ENCODE measurements around the gene IL4R.
A peak's percentile ranks its signal among the peaks of the same experiment; 100 is the strongest.
"Not testable (repeated sequence)": the region's sequence is repeated elsewhere in the genome, so short reads cannot be mapped to it uniquely, and the experiment has no call there.

The IL4R gene

DNA sequence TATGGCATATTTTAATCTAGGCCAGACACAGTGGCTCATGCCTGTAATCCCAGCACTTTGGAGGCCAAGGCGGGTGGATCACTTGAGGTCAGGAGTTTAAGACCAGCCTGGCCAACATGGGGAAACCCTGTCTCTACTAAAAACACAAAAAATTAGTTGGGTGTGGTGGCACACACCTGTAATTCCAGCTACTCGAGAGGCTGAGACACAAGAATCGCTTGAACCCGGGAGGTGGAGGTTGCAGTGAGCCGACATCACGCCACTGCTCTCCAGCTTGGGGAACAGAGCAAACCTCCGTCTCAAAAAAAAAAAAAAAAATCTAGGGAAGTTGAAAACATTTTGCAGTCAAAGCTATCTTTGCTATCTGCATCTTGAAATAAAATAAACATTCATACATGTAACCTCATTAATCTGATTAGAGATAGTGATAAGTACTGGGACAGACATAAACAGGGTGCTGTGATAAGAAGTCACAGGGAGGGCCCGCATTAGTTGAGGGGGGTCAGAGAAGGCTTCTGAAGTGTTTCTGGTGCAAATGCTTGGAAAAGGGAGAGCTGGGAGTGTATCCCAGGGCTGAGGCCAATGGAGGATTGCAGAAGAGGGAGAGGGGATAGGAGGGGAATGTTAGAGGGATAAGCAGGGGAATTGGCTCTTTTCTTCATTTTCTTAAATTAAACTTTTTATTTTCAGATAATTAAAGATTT lies 15.8 kb downstream of the IL4R start:
- not testable (repeated sequence) for DNase-seq (ENCODE audit: low read depth)

DNA sequence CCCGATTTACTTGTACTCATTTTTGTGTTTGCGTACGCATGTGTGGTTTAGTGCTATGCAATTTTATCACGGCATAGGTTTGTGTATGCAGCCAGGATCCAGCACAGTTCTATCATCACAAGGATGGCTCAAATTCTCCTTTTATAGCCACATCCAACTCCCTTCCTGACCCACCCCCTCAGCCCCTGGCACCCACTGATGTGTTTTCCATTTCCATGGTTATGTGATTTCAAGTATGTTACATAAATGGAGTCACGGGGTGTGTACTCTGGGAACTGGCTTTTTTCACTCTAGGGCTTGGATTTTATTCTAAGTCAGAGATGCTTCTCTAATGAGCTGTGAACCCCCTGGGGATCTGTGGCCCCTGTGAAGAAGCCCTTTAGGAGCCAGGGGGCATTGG lies 16.8 kb downstream of the IL4R start:
- peak; percentile 94 for DNase-seq (ENCODE audit: low read depth)

DNA sequence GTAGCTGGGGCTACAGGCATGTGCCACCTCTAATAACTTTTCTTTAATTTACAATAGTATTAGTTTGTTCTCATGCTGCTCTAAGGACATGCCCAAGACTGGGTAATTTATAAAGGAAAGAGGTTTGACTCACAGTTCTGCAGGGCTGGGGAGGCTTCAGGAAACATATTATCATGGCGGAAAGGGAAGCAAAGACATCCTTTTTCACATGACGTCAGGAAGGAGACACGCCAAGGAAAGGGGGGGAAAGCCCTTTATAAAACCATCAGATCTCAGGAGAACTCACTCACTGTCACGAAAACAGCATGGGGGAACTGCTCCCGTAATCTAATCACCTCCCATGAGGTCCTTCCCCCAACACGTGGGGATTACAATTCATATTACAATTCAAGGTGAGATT lies 18.3 kb downstream of the IL4R start:
- DNase-seq (ENCODE audit: low read depth): no peak

DNA sequence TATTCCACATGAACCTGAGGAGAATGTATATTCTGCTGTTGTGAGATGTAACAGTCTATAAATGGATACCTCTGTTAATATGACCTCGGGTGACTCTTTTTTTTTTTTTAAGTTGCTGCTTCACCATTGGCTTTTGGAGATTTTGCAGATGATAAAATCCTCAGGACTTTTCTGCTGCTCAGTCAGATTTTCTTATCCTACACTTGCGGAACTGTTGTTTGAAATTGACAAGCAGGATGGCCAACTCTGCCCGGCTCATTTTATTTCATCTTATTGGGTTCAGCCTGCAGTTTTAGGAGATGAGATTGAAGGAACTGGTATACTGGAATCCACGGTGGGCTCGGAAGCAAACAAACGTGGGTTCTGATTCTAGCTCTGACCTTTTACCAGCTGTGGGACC lies 19.3 kb downstream of the IL4R start:
- DNase-seq (ENCODE audit: low read depth): no peak

DNA sequence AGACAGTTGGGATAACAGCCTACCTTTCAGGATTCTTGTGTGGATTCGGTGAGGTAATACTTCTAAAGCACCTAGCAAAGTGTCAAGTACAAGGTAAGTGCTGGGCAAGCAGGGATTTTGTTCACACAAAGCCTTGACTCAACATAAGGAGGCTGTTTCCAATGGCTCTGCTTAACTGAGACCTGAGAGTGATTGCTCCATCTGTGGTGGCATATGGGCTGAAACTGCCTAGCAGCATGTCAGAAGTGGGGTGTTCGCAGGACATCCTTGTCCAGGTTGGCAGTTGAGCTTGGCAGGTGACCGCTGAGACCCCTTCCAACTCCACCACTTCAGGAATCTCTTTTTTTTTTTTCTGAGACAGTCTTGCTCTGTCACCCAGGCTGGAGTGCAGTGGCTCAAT lies 19.8 kb downstream of the IL4R start:
- no peak for DNase-seq (ENCODE audit: low read depth)

DNA sequence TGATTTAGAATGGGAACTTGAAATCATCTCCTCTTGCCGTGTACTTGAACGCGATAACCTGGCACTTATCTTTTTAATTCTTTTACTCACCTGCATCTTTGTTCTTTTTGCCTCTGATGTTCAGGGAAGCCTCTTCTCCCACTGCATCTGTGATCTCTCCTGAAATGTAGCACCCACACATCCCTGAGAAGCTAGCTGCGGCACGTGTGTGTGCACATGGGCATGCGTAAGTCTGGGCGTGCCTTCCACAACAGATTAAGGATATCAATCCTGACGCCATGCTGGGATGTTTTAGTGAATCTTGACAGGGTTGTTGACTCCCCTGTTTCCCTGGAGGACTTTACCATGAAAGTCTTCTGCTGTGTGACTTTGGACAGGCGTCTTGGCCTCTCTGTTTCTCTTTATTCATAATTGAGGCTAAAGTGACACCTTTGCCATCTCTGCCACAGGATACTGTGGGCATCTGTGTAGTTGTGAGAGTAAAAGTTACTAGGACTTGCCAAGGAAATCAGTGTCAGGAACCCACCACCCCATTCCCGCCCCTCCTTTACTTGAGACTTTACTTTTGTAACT lies 20.5 kb downstream of the IL4R start:
- no peak for DNase-seq (ENCODE audit: low read depth)

DNA sequence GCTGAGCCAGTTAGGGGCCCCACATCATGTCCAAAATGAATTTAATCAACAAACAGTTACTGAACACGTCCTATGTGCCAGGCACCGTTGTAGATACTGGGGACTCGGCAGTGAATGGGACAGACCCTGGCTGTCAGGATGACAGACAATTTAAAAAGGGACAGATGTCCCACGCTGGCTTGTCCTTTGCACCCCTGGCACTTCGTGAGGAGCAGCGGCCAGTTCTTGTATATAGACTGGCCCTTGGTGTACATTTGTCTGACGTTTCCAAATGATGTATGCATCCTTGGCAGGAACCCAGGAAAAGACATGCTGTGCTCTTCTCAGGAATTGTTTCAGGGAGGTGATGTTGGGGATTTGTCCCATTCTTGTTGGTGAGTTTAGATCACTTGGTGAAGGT lies 21.1 kb downstream of the IL4R start:
- no peak for DNase-seq (ENCODE audit: low read depth)

DNA sequence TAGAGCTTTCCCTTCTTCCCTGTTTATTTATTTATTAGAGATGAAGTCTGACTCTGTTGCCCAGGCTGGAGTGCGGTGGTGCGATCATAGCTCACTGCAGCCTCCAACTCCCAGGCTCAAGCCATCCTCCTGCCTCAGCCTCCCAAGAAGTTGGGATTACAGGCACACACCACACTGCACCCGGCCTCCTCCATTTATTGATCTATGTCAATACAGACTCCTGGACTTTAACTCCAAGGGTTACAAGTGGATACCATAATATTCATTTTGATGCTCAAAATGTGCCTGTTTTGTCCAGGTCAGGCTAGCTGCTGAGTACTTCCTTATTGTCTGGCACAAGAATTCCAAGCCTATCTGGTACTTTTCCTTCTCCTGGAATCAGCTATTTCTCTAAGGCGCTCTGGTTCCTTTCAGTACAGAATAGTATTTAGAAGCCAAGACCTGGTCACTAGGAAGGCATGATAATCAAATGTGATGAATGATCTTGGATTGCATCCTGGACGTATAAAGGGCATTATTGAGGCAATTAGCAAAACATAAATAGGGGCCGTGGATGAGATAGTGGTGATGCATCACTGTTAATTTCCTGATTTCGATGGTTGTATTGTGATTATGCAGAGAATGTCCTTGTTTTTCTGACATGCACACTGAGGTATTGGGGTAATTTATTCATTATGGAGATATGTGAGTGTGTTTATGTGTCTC lies 21.7 kb downstream of the IL4R start:
- peak; percentile 80 for DNase-seq (ENCODE audit: low read depth)

DNA sequence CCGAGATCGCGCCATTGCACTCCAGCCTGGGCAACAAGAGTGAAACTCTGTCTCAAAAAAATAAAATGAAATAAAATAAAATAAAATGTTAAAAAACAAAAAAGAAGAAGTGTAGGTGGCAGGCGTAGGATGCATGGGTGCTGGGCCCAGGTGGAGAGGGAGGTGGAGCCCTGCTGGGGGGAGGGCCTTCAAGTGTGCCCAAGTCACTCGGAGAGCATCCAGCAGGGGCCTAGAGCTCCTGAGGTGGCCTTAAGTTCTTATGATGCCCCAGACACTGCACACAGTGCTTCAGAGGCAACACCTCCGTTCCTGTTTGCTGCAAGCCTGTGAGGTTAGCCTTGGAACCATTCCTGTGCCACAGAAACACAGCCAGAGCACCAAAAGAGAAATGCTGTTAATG lies 23.2 kb downstream of the IL4R start:
- DNase-seq (ENCODE audit: low read depth): no peak

DNA sequence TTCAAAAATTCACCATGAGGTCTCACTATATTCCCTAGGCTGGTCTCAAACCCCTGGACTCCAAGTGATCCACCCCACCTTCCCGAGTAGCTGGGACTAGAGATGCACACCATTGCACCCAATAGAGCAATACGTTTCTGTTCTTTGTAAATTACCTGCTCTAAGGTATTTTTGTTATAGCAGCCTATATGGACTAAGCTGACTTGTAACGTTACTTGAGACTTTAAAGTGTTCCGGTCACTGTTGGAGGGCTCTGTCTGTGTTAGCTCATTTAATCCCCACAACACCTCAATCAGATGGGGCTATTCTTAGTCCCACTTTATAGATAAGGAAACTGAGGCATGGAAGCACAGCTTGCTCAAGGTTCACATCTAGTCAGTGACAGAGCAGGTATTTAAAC lies 25.4 kb downstream of the IL4R start:
- DNase-seq (ENCODE audit: low read depth): no peak

DNA sequence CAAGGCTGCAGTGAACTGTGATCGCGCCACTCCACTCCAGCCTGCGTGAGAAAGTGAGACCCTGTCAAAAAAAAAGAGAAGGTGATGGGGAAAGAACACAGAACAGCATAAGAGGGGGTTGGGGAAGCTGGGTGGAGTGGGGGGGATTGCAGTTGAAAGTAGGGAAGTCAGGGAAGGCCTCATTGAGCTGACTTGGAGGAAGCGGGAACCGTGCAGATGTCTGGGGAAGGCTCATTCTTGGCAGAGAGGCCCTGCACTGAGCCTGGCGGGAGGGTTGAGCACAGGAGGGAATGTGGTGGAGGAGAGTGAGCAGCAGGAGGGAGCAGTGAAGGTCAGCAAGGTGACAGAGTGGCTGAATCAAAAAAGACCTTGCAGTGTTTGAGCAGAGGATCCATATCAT lies 26.9 kb downstream of the IL4R start:
- DNase-seq (ENCODE audit: low read depth): no peak

DNA sequence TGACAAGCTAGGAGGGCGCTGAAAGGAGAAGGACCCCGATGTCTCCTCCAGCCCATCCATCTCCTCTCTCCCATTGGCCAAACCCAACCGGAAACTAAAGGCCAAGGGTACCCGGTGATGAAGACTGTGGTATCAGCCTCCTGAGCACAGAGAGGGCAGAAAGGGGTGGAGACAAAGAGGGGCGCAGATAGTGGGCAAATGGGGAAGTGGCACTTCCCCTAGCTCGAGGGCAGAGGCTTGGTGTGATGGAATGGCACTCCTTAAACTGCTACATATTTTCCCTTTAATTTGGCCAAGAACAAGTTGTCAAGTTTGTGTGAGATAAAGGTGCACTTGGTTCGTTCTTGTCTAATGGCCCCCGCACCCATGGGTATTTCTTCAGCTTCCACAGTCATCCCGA lies 27.8 kb downstream of the IL4R start:
- no peak for DNase-seq (ENCODE audit: low read depth)

DNA sequence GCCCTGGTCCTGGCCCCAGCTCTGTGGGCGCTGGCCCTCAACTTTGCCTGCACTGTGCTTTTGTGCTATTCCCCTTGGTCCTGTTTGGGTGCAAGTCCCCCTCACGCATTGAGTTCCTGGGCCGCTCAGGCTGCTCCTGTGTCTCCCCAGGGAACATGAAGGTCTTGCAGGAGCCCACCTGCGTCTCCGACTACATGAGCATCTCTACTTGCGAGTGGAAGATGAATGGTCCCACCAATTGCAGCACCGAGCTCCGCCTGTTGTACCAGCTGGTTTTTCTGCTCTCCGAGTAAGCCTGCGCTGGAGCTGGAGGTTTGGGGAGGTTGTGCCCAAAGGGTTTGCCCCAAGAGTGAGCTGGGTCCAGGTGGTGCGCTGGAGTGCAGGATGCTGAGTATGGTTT lies 28.2 kb downstream of the IL4R start:
- no peak for DNase-seq (ENCODE audit: low read depth)

DNA sequence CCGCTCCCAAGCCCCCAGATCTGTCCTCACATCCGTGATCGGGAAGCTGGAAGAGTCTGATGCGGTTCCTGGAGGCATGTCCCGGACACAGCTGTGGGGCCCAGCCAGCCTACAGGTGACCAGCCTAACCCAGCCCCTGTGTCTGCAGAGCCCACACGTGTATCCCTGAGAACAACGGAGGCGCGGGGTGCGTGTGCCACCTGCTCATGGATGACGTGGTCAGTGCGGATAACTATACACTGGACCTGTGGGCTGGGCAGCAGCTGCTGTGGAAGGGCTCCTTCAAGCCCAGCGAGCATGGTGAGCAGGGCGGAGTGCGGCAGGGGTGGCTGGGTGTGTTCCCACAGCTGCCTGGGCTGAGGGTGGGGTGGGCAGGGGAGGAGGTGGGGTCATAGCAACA lies 30.9 kb downstream of the IL4R start:
- no peak for DNase-seq (ENCODE audit: low read depth)

DNA sequence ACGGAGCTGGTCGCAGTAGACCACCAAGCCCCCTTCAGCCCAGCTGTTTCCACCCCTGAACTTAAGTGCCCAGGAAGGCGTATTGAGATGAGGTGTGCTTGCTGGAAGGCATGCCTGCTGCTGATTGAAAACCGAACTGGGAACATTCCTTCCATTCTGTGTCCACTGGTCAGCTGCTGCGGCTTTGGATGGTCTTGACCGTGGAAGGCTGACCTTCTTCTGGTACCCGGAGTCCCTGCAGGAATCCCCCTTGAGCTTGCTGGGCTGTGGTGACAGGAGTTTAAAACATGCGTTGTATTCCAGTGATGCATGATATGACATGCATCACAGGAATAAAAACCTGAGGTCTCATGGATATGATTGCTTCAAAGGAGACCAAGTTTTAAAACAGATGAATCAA lies 31.4 kb downstream of the IL4R start:
- DNase-seq (ENCODE audit: low read depth): no peak

DNA sequence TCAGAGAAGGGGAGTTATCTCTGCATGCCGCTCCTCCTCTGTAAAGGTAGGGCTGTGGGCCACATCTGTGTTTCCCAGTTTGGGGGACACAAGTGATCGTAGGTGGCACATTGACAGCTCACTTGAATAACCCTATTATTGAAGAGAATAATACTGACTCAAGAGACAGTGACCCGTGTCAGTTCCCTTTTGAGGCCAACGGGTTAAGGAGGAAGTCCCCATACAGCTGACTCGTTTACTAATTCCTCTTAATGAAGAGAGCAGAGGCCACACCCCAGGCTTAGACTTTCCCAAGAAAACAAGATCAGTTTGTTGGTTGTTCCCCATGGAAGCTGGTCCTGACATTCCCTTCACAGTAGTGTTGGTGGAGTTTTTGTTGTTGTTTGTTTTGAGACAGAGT lies 33.0 kb downstream of the IL4R start:
- no peak for DNase-seq (ENCODE audit: low read depth)

DNA sequence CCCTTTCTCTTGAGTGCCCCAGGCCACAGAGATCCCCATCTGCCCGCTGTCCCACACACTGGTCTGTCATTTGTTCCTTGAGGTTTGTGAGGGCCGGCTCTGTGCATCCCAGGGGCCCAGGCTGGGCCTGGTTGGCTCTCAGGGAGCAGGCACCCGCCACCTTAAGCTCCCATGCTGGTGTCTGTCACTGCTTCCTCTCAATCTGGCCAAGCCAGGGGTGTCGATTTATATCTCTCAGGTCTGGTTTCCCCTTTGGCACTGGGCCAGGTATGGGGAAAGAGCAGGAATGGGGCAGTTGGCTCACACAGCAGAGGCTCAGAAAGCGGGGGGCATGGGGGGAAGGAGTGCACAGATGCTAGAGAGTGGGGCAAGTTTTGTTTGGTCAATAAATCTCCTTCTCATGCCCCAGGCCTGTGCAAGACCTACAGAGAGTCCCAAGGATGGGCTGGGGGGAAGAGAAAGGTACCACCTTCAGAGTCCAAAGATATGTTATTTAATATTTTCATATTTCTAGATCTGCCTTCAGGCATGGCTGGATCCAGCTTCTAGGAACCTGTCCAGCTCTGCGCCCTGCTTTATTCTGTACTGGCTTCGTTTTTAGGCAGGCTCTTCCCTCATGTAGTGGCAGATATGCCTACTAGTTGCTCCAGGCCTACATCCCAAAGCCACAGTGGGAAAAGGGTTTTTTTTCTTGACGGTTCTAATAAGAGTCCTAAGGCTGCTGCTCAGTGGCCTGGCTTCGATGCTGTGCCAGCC lies 34.3 kb downstream of the IL4R start:
- no peak for DNase-seq (ENCODE audit: low read depth)

DNA sequence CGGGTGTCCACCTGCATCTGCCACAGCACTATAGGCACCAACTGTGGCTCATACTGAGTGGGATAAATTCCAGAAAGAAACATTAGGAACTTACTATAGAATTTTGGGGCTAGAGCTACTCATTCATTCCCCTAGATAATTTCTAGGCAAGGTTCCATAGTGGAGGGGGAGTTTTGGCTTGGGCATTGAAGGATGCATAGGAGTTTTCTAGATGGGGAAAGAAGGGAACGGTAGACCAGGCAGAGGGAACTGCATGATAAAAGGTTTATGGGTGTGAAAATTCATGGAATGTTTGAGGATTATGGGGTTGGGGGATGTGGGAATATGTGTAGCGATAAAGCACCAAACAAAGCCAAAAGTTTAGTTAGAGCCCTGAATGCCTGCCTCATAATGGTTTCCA lies 35.5 kb downstream of the IL4R start:
- no peak for DNase-seq (ENCODE audit: low read depth)

DNA sequence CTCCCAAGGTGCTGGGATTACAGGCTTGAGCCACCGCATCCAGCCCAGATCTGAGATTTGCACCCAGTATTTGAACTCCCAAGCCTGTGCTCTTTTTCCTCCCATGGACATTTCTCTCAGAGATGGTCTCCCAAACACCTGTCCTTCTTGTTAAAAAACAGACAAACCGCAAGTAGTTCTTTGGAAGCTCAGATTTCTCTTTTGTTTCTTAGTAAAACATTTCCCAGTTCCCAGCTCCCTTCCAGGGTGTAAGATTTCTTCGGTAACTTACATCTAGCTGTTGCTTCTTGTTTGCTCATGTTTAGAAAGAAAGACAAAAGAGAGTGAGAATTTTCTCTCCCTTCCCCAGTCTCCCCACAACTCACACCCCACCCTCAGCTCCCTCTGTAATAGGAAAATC lies 36.2 kb downstream of the IL4R start:
- no peak for DNase-seq (ENCODE audit: low read depth)

DNA sequence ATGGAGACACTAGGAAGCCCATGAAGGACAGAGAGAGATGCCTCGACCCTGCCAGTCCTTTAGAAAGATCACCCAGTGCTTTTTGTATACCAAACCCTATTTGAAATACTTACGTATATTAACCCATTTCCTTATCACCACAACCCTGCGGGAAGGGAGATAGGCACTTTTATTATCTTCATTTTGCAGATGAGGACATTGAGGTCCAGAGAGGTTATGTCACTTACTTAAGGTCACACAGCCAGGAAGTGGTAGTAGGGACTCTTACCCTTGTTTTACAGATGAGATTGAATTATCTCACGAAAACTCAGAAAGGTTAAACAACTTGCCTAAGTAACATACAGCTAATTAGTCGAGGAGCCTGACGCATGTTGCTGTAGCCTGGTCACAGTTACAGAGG lies 38.2 kb downstream of the IL4R start:
- DNase-seq (ENCODE audit: low read depth): no peak

DNA sequence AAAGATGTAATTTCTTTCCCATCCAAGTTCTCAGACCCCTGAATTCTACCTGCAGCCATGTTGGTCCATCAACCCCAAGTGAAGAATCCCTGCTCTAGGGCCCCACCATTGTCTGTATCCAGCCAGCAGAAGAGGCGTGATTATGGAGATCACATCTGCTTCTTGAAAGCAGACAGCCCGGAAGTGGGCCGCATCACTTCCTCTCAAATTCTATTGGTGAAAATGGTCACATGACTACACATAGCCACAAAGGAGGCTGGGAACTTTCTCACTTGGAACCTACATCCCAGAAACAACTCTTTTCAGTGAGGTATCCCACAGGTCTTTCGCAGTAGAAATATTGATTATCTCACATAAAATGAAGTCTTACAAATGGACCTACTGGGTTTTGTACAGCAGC lies 40.1 kb downstream of the IL4R start:
- DNase-seq (ENCODE audit: low read depth): no peak

DNA sequence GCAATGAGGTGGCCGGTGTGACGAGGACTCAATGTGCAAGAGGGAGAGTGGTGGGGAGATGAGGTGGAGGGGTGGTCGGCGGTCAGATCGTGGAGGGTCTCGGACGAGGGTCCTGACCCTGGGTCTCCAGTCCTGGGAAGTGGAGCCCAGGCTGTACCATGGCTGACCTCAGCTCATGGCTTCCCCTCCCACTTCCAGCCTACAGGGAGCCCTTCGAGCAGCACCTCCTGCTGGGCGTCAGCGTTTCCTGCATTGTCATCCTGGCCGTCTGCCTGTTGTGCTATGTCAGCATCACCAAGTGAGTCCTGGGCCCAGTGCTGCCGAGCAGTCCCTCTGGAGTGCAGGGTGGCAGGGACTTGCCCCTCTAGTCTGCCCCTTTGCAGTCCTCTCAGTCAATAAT lies 41.8 kb downstream of the IL4R start:
- no peak for DNase-seq (ENCODE audit: low read depth)

DNA sequence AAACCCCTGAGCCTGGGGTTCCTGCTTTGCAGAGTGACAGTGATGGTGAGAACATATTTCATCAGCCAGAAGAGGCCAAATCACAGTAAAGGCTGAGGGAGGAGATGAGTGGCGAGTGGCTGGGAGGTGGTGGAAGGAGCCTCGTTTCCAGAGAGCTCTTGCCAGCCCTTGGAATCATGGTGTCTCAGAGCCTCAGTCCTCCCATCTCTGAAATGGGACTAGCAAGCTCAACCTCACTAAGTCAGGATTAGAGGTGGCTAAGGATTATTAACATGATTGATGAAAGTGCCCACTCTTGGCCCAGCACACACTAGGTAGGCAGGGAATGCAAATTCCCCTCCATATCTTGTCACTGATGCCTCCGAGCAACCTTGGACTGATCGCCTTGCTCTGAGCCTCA lies 43.0 kb downstream of the IL4R start:
- DNase-seq (ENCODE audit: low read depth): no peak
